GM12892 (cell line): Measurements from ENCODE around the gene LILRA1.

Experiments used
- DNase-seq: peaks from one replicate; pipeline ENCODE4 v3.0.0; 2011; ENCODE audit not compliant: insufficient read length
- FAIRE-seq: peaks from 2 replicates; lab custom pipeline; 2011; peaks lifted over from hg19 to GRCh38; lab: Jason Lieb, UNC
- POLR2A ChIP-seq: IDR thresholded peaks from 2 replicates; pipeline ENCODE4 v1.6.1; 2011; ENCODE audit warnings: low read depth, low read length, control low read depth
- POLR2AphosphoS5 ChIP-seq: IDR thresholded peaks from 2 replicates; pipeline ENCODE4 v1.6.1; 2011; ENCODE audit warnings: low read depth, low read length, control low read depth
- TAF1 ChIP-seq: IDR thresholded peaks from 2 replicates; pipeline ENCODE4 v1.6.1; 2011; ENCODE audit warnings: low read depth, mild to moderate bottlenecking, control low read depth, low read length, borderline replicate concordance

The LILRA1 gene

DNA sequence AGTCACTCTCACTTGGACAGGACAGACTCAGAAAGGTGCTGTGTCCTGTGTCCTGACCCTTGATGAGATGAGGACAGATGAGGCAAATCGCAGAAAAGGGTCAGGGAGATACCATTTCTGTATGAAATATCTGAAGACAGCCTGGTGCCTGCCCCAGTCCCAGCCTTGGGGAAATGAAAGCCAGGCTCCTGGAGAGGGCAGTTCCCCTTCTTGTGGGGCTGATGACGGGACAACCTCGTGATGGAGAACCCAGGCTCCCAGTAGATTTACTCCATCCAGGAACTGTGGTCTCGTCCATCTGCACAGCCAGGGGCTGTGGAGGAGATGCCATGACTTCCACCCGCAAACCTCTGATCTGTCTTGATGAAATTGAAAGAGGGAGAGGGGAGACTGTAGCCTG lies 50.6 kb downstream of the LILRA1 start:
- TF ChIP-seq POLR2AphosphoS5 (no peak), POLR2A (no peak), TAF1 (no peak)
- FAIRE-seq, result no peak
- DNase-seq, result no peak

DNA sequence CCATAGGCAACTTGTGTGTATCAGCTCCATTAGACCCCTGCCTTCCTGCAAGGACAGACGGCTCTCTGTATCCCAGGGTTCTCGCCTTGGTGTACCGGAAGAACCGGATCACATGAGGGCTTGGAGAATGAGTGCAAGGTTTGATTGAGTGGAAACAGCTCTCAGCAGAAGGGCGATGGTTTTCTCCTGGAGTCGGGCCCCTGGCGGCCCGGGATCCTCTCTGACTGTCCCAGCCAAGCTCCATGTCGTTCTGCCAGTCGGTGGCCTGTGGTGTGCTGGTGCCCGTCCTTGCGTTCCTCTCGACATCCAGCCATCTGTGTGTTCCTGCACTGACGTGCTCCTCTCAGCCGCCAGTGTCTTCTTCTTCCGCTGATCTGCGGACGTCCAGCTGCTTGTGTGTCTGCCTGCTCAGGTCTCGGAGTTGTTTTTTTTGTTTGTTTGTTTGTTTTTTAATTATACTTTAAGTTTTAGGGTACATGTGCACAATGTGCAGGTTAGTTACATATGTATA lies 53.0 kb downstream of the LILRA1 start:
- FAIRE-seq, result no peak
- TF ChIP-seq TAF1 (no peak), POLR2A (no peak), POLR2AphosphoS5 (no peak)
- no peak for DNase-seq

DNA sequence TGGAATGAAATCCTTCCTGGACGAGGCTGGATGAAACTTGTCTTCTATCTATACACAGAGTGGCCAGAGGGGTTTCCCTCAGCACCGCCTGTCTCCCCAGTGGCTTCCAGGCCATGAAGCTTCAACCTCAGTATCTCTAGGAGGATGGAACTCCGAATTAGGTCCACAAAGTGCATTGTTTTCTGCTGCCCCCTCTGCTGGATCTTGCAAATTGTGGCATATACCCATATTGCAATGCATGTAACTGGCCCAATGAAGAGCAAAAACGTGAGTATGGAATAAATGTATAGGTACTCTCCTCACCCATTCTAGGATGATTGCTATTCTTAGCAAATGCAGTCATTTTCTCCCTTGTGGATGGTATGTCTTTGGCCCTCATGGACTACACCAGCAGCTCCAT lies 54.7 kb downstream of the LILRA1 start:
- peak; percentile 33 for FAIRE-seq
- no peak for DNase-seq
- TF ChIP-seq TAF1 (no peak), POLR2A (no peak), POLR2AphosphoS5 (no peak)

DNA sequence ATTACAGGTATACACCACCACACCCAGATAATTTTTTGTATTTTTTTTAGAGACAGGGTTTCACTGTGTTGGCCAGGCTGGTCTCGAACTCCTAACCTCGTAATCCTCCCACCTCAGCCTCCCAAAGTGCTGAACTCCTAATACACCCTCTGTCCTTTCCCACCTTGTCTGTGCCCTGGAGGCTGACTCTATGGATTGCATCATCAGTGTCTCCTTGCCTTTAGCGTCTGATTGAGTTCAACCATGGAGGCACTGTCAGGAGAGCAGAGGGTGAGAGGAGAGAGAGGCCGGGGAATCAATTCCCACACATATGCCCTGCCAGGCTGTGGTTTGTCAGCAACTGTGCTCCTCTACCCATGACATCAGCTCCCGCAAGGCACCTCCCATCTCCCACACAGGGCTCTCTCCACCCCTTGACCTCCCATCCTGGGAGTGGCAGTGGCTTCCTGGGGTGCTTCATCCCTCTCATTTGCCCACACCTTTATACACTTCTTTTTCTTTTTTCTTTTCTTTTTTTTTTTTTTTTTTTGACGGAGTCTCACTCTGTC lies 56.8 kb downstream of the LILRA1 start:
- TF ChIP-seq POLR2AphosphoS5 (no peak), TAF1 (no peak), POLR2A (no peak)
- DNase-seq, result no peak
- no peak for FAIRE-seq
